OCI-LY7 (cell line): ENCODE data around the gene TMEM31.

Experiments used
- CTCF ChIP-seq: fragments of 200-600 bp; sonication (generic); conservative IDR thresholded peaks from 2 replicates; pipeline ENCODE4 v1.5.1; 2014; ENCODE audit warnings: mild to moderate bottlenecking, antibody characterized with exemption, low read length, moderate library complexity, mixed read lengths
- EZH2phosphoT487 ChIP-seq: fragments of 200-600 bp; sonication (generic); IDR thresholded peaks from 2 replicates; pipeline ENCODE4 v1.6.1; 2018; ENCODE audit warnings: low read depth, borderline replicate concordance, mild to moderate bottlenecking, mixed run types, antibody characterized with exemption, low read length, moderate library complexity, mixed read lengths

GRCh38 chrX:103741879-103742278 lies 31.2 kb downstream of the TMEM31 start:
- TF ChIP-seq CTCF (no peak), EZH2phosphoT487 (no peak)
